ENCODE results near the gene SEMA5A.

Gene SEMA5A

DNA sequence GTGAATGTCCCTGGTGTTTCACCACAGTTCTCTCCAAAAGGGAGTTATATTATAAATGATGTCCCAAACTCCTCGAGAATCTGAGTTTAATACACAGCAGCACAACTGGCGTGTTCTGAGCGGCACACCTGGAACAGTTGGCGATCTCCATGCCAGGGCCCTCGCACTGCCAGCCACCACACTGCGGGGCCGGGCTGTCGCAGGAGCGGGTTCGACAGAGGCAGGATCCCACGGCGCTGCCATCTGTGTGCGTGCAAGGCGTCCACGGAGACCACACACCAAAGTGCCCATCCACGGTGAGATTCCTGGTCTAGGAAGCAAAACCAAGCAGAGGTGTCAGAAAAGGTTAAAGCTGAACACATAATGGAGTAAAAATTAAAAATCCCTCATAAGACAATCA, 423.3 kb downstream of the SEMA5A start:
- no peak for DNase-seq (ENCODE audit: low read depth in 3 of 3)

DNA sequence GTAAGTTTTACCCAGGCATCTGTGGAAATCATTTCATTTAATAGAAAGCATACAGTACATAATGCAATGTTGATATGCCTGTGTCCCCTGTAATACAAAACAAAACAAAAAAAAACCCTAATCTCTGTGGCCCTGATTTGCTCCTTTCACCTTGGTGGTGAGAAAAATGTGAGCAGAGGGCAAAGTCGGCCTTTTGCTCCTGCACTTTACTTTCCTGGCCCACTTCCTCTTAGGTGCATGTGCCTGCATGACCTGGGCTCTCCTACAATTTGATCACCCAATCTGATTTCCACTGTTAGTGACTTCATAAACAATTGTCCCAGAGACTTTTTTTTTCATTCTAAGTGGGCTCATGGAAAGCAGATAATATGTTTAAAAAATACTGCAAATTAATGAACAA, 424.3 kb downstream of the SEMA5A start:
- no peak for DNase-seq (ENCODE audit: low read depth in 3 of 3)

DNA sequence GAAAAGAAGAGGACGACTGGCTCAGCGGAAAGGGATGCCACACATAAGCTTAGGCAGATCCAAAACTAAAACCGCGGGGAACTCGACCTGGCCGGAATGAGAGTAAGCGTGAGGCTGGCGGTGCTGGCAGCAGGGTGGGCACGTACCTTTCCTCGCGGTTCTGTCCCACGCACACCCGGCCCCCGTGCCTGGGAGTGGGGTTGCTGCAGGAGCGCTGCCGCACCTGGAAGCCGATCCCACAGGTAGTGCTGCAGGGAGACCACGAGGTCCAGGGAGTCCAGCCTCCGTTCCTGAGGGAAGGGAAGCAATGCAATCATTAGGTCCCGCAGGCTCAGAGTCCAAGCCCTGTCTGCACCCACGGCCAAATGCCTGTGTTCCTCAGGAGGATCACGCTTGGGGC, 427.0 kb downstream of the SEMA5A start:
- no peak for DNase-seq (ENCODE audit: low read depth in 3 of 3)

DNA sequence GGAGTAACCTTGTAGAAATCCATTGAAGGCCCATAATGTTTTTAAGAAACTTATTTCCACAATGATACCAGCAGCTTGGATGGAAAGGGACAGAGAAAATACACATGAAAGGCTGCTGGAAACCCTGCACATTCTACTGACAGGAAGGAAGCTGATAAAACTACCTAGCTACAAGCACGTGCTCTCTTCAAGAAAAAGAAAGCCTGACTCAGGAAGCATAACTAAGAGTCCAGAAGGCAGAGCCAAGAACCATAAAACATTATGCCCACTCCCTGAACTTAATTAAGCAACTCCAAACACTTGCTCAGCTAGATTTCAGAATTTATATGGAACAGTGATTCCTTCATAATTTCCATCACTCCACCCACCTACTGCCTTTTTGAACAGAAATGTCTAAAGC, 430.8 kb downstream of the SEMA5A start:
- DNase-seq (ENCODE audit: low read depth in 3 of 3), result no peak

DNA sequence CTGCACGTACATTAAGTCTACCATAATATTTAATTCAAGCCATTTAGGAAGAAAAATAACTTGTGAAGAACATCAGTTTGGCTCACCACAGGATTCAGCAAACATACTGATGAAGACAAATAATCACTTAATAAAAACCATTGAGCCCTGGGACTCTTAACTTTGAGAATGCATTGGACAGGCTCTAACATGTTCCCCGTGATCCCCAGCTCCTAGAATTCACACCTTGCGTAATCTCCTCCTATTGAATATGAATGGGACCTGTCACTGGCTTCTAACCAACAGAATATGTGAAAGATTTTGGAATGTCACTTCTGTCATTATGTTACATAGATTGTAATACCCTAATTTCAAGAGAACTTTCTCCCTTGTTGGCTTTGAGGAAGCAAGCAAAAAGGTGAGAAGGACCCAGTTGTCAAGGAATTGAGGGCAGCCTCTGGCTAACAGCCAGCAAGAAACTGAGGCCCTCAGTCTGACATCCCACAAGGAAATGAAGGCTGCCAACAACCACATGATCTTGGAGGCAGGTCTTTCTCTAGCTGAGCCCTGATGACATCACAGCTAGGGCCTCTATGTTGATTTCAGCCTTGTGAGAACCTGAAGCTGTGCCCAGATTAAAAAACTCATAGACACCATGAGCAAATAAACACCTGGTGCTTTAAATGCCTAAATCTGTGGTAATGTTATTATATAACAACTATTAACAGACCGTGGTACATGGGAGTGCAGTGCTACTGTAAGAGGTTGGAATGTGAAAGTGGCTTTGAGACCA, 433.2 kb downstream of the SEMA5A start:
- no peak for DNase-seq (ENCODE audit: low read depth in 3 of 3)

DNA sequence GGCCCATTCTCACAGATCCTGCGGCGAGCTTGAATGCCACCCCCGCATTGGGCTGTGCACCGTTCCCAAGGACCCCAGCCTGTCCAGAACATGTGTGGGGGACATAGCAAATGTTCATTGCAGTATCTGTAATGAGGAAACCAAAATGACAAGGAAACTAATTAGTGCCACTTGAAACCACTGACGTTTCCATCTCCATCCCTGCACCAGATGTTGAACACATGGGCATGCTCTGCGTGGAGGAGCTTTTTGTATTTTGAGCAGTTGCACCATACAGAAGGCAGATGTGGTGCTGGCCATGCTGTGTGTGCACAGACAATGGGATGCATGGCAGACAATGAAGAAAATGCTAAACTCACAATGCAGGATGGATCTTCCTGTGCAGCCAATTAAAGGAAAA, 437.7 kb downstream of the SEMA5A start:
- no peak for DNase-seq (ENCODE audit: low read depth in 3 of 3)

DNA sequence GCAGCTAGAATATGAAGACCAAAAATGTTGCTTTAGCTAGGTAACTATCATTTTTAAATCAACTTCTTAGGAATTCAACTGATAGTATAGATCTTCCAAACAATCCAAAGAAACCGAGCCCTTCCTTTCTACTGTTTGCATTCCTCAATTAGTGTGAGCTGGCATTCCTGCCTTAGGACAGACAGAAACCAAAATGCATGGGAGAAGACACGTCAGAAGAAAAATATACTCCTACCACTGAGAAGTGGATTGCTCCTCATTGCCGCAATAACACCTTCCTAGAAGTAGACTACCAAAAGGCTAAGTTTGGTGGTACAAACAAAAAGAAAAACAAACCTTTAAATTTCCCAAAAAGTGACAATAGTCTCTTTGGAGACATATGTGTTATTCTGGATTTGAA, 440.0 kb downstream of the SEMA5A start:
- no peak for DNase-seq (ENCODE audit: low read depth in 3 of 3)

DNA sequence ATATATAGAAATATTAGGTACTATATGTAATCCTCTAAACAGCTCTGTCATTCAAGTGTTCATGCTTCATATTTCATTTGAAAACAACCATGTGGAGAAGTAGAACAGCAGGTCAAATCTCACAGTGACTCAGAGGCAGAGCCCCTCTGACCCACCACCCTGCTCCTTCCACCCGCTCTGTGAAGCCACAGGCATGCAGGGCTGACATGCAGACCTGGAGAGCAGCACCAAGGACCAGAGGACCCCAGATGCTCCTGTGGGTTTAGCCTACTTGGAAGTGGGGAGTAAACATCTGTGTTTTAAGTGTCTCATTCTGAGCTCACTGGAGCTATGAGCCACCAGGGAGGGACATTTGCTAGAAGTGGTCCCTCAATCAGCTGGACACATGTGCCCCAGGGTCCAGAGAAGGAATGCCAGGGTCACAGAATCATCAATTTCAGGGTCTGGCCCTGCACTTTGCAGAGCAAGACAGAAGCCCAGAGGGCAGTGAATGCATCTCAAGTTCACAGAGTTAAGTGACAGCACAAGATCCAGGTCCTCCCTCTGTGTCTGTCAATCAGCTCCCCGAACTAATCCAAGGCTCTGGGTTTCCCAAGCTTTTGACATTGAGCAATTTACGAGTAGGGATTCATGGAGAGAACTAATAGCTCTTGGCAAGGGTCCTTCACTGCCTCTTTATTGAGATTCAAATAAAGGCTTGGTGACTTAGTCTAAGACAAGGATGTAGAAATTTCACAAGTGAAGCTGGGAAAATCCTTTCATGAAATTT, 441.1 kb downstream of the SEMA5A start:
- no peak for DNase-seq (ENCODE audit: low read depth in 3 of 3)

DNA sequence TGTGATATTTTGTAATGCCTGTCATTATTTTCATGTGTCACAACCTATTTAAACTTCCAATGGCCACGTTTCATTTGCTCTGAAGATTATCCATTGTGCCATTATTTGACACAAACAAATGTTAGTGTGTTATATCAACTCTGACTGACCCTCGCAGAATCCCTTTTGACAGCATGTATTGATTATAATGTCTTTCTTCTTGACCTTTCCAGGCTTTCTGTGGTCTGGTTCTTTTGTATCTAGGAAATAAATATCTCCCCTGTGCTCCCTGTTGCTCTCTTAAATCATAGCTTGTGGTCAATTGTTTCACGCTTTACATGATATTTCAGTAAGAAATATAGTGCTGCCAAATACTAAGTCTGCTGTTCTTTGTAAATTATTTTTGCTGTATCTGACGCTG, 442.6 kb downstream of the SEMA5A start:
- DNase-seq (ENCODE audit: low read depth in 3 of 3), result no peak

DNA sequence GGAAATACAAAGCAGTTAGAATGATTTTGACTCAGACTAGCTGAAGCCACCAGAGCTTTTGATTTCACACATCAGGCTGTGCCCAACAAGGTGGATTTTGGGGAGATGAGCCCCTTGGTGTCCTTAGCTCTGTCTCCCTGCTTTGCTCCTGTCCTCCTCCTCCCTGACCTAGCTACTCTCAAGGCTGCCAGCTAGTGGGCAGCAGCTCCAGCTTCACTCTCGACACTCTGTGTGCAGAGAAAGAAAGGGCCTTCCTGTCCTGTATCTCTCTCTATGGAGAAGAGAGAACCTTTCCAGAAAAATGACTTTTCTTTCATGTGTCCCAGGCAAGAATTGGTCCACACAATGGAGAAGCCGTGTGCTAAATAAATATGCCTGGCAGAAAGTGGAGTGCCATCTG, 446.2 kb downstream of the SEMA5A start:
- DNase-seq (ENCODE audit: low read depth in 3 of 3), result no peak

DNA sequence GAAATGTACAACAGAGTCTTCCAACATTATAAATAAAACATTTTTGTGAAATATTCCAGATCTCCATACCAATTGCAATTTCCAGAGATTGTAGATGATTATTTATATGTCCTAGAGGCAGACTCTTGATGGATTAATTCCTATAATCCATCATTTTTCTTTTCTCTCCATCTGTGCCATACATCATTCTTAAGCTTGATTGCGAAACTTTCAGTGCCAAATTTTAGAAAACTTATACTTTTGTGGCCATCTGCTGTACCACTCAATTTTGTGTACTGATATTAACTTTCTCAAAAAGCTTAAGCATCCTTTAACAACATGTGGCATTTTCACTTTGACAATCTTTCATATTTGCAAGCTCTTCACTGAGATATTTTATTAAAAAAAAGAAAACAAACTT, 446.9 kb downstream of the SEMA5A start:
- no peak for DNase-seq (ENCODE audit: low read depth in 3 of 3)

DNA sequence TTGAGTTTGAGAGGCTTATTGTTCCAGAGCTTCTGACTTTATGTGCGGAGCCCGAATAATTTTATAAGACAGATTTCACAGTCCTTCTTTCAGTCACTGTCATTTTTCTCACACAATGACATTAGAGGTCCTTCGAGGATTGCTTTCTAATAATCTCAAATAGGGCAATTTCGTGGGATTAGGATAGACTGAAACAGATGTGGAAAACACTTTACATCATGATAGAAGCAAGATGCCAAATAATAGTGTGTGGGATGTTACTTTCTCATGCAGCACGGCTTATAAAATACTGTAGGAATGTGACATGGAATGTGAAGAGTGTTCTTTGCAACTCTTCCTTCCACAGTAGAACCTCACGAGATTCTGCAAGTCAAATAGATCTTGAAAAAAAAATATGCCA, 451.3 kb downstream of the SEMA5A start:
- no peak for DNase-seq (ENCODE audit: low read depth in 3 of 3)

DNA sequence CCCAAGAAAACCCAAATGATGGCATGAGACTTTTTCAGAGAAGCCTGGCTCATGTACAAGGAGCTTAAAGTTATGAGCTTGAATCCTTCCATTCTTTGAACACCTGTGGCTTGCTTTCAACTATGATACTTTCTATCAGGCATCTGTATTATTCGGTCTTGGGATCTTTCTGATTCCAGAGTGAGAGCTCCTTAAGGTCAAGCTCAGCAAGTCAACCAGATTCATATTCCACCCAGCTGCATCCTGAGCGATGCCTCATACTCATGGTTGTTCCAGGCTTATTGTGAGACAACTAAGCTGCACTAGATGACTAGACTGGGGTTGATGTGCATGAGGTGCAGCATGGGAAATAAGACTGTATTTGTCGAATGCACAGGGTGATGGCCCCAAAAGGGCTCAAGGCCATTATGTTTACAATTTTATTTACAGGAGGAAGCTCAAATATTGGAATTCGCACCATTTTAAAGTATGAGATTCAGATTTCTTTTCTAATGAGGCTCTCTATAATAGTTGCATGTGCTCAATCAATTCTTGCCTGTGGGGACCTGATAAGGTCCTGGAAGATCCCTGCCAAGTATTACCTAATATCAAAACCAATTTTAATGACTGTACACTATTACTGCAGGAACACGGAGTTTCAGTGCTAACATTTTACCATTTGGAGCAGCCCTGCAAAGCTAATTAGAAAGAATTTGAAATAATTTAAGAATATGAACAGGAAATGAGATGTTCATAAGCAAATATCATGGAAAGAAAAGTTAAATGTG, 453.8 kb downstream of the SEMA5A start:
- DNase-seq (ENCODE audit: low read depth in 3 of 3), result no peak

DNA sequence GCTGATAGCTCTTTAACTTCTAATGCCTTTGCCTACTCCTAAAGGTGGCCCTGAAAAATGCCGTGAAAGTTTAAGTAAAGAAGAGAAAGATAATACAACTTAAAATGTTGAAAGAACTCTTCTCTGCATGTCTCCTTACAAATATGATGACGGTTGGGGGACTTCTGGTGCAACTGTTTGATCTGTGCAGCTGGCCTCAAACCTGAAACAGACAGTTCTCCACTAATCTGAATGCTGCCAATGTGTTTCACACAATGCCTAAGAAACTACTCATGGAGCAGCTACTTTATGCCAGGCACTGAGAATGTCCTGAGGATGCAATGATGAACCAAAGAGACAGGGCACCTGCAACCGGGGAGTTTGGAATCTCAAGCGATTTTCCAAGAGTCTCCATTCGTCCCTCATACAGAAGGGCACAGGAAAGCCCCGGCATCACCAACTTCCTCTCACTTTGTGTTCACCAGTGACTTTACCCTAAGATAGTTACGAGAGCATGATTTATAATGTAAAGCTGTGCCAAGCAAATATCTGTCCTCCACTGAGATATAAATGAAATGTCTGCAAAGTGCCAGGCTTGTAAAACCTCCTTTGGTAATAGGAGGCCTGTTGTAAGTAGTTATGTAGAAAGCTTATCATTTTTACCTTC, 455.4 kb downstream of the SEMA5A start:
- DNase-seq (ENCODE audit: low read depth in 3 of 3), result no peak

DNA sequence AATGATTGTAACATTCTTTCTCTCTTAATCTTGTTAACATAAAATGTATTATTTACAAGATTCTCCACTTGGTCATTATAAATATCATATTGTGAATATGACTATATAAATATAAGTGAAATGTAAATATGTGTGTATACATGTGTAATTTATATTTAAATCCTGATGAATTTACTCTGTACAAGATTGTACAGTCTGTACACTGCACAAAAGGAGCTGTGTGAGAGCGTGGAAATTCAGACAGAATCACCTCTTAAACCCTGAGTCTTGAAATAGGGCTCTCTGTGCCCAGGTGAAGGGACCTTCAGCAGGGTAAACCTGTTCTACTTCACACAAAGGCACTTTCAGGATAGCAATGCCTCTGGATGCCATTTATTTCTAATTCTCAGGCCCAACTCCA, 456.0 kb downstream of the SEMA5A start:
- no peak for DNase-seq (ENCODE audit: low read depth in 3 of 3)

DNA sequence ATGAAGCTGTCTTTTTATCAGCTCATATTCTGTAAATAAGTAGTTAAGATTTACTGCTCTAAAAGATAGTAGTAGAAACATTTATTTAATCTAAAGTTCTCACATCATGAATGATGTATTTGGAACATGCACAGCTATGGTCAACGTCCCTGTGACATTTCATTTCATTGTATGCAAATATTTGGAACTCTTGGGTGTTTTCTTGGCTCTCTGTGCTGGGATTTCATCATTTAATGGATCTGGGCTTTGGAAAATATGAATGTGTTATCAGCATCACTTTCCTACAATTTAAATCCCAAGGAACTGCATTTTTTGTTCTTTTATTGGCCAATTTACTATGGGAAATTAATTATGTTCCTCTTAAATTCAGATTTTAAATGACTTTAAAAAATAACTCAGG, 462.9 kb downstream of the SEMA5A start:
- DNase-seq (ENCODE audit: low read depth in 3 of 3), result no peak

DNA sequence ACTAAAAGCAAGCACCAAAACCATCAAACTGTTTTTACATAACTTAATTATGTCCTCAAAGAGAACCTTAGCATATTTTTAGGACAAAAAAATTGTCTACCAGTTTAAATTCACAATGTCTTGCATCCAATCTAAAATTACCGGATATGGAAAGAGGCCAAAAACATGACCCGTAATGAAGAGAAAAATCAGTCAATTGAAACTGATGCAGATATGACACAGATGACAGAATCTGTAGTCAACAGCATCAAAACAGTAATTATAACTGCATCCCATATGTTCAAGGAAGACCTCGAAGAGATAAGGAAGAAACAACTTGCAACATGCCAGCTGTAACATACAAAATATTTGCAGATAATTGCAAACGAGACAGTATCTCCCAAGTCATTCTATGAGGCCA, 473.2 kb downstream of the SEMA5A start:
- DNase-seq (ENCODE audit: low read depth in 3 of 3), result no peak

DNA sequence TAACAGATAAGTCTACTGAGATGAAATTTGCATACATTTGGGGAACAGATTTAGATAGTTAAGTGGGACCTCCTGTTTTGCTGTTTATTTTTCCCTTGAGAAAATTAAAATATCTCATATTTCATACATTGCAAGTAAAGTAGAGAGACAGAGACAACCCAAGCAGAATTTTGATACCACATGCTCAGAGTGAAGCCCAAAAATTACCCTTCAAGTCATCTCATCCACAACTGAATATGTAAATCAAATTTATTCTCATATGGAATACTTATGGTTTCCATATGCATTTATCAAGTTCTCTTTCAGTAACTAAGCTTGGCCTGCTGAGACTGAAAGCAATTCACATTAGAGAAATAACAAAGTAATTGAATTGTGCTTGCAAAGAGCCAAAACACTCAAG, 474.4 kb downstream of the SEMA5A start:
- no peak for DNase-seq (ENCODE audit: low read depth in 3 of 3)

DNA sequence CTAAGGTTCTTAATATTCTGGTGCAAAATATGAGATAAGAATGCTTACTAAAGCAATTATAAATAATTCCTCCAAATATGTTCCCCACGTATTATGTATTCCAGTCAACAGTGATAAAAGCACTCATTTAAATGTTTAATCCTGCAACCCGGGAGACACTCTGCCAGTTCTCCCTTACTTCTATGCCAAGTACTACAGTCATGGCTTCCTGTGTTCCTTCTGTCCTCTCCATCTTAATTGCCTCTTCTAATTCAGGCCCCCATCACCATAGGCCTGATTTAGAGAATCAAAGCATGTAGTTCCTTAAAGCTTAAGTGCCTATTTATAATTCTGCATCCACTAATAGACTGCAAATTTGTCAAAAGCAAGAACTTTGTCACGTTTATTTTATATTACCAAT, 474.8 kb downstream of the SEMA5A start:
- DNase-seq (ENCODE audit: low read depth in 3 of 3), result no peak

DNA sequence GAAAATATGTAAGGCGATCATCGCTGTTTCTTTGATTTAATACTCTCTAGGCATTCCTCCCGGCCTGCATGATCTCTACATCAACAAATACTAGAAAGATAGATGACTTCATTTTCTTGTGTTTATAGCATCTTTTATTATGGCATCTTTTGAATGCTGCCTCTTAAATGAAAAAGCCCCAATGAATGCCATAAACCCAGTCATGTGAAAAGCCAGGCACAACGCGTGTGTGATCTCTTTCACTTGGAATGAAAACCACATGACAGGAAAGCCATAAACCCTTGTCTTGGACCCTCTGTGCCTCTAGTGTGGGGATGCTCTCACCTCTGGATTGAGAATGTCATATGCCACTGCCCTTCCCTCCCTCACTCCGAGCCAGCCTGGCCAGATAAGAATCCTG, 476.2 kb downstream of the SEMA5A start:
- no peak for DNase-seq (ENCODE audit: low read depth in 3 of 3)

DNA sequence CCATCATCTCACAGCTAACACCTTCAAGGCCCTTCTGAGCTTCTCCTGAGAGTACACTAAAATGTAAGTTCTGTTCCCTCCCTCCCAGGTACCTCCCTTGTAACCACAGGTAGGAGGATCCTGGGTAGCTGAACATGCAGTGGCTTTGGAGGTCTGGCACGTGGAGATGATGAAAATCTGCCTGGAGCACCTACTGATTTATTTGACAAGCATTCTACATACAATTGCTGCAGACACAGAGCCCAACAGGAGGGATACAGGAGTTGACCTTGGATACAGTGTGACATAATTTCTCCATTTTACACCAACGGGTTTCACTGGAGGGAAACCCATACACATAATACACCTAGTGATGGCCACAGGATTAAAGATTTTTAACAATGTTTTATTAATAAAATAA, 478.7 kb downstream of the SEMA5A start:
- DNase-seq (ENCODE audit: low read depth in 3 of 3), result no peak

DNA sequence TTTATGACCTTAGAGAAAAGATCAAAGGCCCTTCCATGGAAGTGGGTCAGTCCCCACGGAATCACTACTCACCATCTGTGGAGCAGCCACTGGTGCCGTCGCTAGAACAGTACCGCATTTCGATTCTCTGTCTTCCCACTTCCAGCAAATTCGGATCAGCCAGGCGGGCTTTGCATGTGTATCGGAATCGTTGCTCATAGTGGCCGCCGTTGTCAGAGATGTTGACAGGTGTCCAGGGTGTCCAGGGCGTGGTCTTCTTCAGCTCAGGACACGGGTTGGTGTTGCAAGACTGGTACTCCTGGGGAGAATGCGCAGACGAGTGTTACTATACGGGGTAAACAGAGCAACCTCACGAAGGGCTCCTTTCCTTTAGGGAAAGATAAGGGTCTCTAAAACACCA, 479.5 kb downstream of the SEMA5A start:
- no peak for DNase-seq (ENCODE audit: low read depth in 3 of 3)

All from stimulated activated CD4-positive, alpha-beta T cell treated with anti-CD3 and anti-CD28 coated beads, TNF-alpha, amount 100 ng/mL, for 48 hours (primary cell).